Heart right ventricle (tissue), 16 donors: ENCODE measurements around the gene CARHSP1. TPM values are rescaled to one million over a fixed set of nuclear protein-coding genes. Genes with fewer than 3 reads are reported as not detected.

Experiments
- ATAC-seq, 8 donors: fragments of 200-7000 bp; cut with Tn5 transposase; one replicate each; pipeline ENCODE4 v1.9.1; 2020; ENCODE audit warnings: mild to moderate bottlenecking in 8 of 8, moderate library complexity in 8 of 8, moderate number of reproducible peaks in 1 of 8
- DNase-seq, 2 donors: peaks; one replicate each; pipeline ENCODE4 v3.0.0-alpha.2; 2020
- H3K27ac ChIP-seq, 10 donors: fragments of 200-600 bp; sonication (generic) in 2 of 10; one replicate each; pipeline versions ENCODE4 v1.5.0 to v1.8.0; 2020 to 2022; ENCODE audit warnings: mild to moderate bottlenecking in 3 of 10
- H3K27me3 ChIP-seq, 7 donors: fragments of 200-600 bp; one replicate each; pipeline ENCODE4 v1.8.0; 2021 to 2022; ENCODE audit warnings: mild to moderate bottlenecking in 2 of 7
- H3K36me3 ChIP-seq, 9 donors: fragments of 200-600 bp; sonication (generic) in 1 of 9; one replicate each; pipeline versions ENCODE4 v1.5.0 to v1.8.0; 2020 to 2022; ENCODE audit warnings: mild to moderate bottlenecking in 2 of 9
- H3K4me1 ChIP-seq, 9 donors: fragments of 200-600 bp; sonication (generic) in 1 of 9; one replicate each; pipeline versions ENCODE4 v1.5.0 to v1.8.0; 2020 to 2022; ENCODE audit warnings: mild to moderate bottlenecking in 4 of 9
- H3K4me3 ChIP-seq, 10 donors: fragments of 200-600 bp; sonication (generic) in 2 of 10; one replicate each; pipeline versions ENCODE4 v1.5.0 to v1.8.0; 2020 to 2022; ENCODE audit warnings: mild to moderate bottlenecking in 7 of 10, moderate library complexity in 2 of 10
- H3K9me3 ChIP-seq, 11 donors: fragments of 200-600 bp in 10 of 11; sonication (generic) in 2 of 11; one replicate each; pipeline versions ENCODE4 v1.5.0 to v1.8.0; 2013 to 2022; ENCODE audit warnings: mild to moderate bottlenecking in 2 of 11, control low read depth in 1 of 11, moderate library complexity in 1 of 11
- WGBS, 2 donors: extraction: QIAGEN DNeasy Blood & Tissue Kit; methylation state at CpG; one replicate each; pipeline ENCODE4 v1.1.7; 2013; ENCODE audit warnings: inconsistent platforms in 1 of 2; 5-methylcytosine and 5-hydroxymethylcytosine counted together
- intact Hi-C, 10 donors: fragments of 100-400 bp; cut with DNase I; formaldehyde crosslinking; loops; one replicate each; pipeline versions ENCODE4 v1.11.1 to v1.14.2; 2022
- polyA plus RNA-seq, 2 donors: library from polyadenylated mRNA; stranded (reverse); fragments of 200-250 nt; gene quantifications; one replicate each; pipeline ENCODE4 v1.2.3, GENCODE V29; 2013
- total RNA-seq, 10 donors: library from RNA; stranded (reverse); fragmentation: NEBNext Ultra II Directional in 3 of 10; extraction: Animal tissue kit (Norgen Biotek cat#: 25700) in 3 of 10; gene quantifications; one replicate each; pipeline versions ENCODE4 v1.2.1 to v1.2.4, GENCODE V29; 2021 to 2023
- TF ChIP-seq, protein P1 (sequence below), 9 donors: fragments of 200-600 bp; sonication (generic) in 2 of 9; IDR thresholded peaks; one replicate each; pipeline versions ENCODE4 v1.5.0 to v1.8.0; 2021 to 2022; ENCODE audit warnings: antibody characterized with exemption in 9 of 9, mild to moderate bottlenecking in 5 of 9, moderate library complexity in 1 of 9
- donor health status: Arrhythmogenic right ventricular cardiomyopathy.
- donor health status: ischemic (EF 13 %, LVEDD 7.1; RV severe dilation, severe dysfunction).
- donor health status: healthy with polysubstance abuse.
- donor health status: DM: no; HTN: yes; CAD: no.
- donor health status: DM: no; HTN: no; CAD: no.
- donor health status: ischemic (EF 25% LVEDD 6.9; RV normal size, moderate dysfunction).
- donor health status: ischemic (EF 25% LVEDD 5.7; RV mildly dilated, moderate dysfunction).
- donor health status: healthy.
- donor health status: DM: yes; HTN: yes; CAD: no.
- donor health status: Ischemic cardiomyopathy.
- donor health status: ischemic (EF 35%, LVEDD 5.7; RV mildly dilated, moderate dysfunction).
- donor health status: nonischemic (EF 11% LVEDD 7.7; RV severe dilation, severe dysfunction).
- donor health status: DM: yes; HTN: yes; CAD: no.
- donor health status: PGD.
- donor health status: ischemic (EF 29% LVEDD 5.4; RV normal size, mild dysfunction).
- donor health status: nonischemic (EF 23%, LVEDD 6.1; RV moderate dilation, normal function).

Gene CARHSP1
- total and polyA plus RNA-seq, 12 donors = 12.7 to 76.3 (median 28.8) TPM

DNA sequence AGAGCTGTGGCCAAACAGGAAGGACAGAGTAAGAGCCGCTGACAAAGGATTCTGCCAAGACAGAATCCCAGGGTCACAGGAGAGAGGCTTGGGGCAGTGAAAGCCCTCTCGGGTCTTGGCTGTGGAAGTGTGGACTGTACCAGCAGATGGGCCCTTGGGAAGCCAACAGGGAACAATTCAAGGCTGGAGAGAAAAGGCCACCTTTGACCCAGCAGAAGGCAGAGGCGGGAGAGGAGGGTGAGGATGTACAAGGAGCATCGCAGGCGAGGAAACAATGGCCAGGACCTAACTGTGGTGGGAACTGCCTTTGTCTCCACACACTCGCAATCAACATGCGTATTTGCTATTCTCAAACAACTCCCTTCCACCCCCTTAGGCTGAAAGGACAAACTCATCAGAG, 15.7 kb downstream of the CARHSP1 start:
- Histone ChIP-seq H3K36me3 (peaks cover 0 to 92% (median 25%) of the 10 kb centered on the region in 9 donors), H3K9me3 (no peaks in the 10 kb centered on the region), H3K27ac (peak overlapping the region; percentile 11 to 79 (median 50)), H3K4me1 (peaks cover 4 to 65% (median 36%) of the 10 kb centered on the region in 9 donors), H3K4me3 (no peak overlapping the region), H3K27me3 (no peaks in the 10 kb centered on the region)
- intact Hi-C loops = no loop called here
- WGBS, 2 donors = 60 to 73% methylated on average over 7 of the region's 7 CpGs
- ATAC-seq (peak in 3 of 8 donors; percentile 2 to 38 (median 21)), DNase-seq (no peak)
- TF ChIP-seq, protein P1, sequence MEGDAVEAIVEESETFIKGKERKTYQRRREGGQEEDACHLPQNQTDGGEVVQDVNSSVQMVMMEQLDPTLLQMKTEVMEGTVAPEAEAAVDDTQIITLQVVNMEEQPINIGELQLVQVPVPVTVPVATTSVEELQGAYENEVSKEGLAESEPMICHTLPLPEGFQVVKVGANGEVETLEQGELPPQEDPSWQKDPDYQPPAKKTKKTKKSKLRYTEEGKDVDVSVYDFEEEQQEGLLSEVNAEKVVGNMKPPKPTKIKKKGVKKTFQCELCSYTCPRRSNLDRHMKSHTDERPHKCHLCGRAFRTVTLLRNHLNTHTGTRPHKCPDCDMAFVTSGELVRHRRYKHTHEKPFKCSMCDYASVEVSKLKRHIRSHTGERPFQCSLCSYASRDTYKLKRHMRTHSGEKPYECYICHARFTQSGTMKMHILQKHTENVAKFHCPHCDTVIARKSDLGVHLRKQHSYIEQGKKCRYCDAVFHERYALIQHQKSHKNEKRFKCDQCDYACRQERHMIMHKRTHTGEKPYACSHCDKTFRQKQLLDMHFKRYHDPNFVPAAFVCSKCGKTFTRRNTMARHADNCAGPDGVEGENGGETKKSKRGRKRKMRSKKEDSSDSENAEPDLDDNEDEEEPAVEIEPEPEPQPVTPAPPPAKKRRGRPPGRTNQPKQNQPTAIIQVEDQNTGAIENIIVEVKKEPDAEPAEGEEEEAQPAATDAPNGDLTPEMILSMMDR (IDR thresholded peaks at IDR 0.05) = no peak

DNA sequence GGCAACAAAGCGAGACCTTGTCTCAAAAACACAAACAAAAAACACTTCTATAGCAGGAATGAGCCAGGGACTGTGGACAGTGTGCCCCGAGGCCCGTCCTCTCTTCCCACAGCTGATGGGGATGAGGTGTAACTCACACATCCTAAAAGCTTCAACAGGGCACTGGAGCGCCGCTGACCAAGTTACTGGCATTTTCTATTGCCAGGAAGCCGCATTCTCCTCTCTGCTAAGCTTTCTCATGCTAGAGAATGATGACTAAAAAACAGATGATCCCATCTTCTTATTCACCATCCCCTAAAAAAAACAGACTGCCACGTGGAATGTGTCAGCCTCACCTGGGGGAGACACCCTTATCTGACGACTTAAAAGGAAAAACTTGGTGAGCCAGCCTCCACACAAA, 16.3 kb downstream of the CARHSP1 start:
- DNase-seq (no peak), ATAC-seq (no peak)
- Histone ChIP-seq H3K36me3 (peaks cover 0 to 94% (median 29%) of the 10 kb centered on the region in 9 donors), H3K9me3 (no peaks in the 10 kb centered on the region), H3K4me1 (peaks cover 4 to 65% (median 36%) of the 10 kb centered on the region in 9 donors), H3K4me3 (no peak overlapping the region), H3K27me3 (no peaks in the 10 kb centered on the region), H3K27ac (peak overlapping the region; percentile 11 to 79 (median 51))
- 66 to 79% methylated on average over 8 of the region's 8 CpGs for WGBS, 2 donors
- TF ChIP-seq, protein P1 (IDR thresholded peaks at IDR 0.05) = no peak
- intact Hi-C loops = no loop called here

DNA sequence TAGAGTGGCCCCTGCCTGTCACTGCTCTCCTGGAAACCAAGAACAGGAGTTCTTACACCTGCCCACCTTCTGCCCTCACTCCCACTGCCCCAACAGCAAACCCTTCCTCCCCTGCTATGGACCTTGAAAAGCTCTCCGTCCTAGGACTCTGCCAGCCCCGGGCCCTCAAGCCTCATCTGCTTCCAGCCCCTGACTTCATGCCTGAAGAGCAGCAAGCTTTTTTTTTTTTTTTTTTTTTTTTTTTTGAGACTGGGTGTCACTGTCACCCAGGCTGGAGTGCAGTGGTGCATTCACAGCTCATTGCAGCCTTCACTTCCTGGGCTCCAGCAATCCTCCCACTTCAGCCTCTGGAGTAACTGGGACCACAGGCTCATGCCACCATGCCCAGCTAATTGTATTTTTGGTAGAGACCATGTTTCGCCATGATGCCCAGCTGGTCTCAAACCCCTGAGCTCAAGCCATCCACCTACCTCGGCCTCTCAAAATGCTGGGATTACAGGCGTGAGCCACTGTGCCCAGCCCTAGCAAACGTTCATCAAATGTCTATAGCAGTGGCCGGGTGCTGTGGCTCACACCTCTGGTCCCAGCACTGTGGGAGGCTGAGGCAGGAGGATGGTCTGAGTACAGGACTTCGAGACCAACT, 16.9 kb downstream of the CARHSP1 start:
- no peak overlapping the region for H3K4me3 ChIP-seq
- intact Hi-C loops = no loop called here
- peak overlapping the region in 8 of 10 donors; percentile 42 to 79 (median 51) for H3K27ac ChIP-seq
- H3K4me1 ChIP-seq = peaks cover 4 to 63% (median 36%) of the 10 kb centered on the region in 9 donors
- peaks cover 0 to 97% (median 29%) of the 10 kb centered on the region in 9 donors for H3K36me3 ChIP-seq
- H3K27me3 ChIP-seq = no peaks in the 10 kb centered on the region
- WGBS, 2 donors = 92 to 95% methylated on average over 8 of the region's 8 CpGs
- DNase-seq (peak in 1 of 2 donors; percentile 2), ATAC-seq (no peak)
- H3K9me3 ChIP-seq = no peaks in the 10 kb centered on the region
- TF ChIP-seq, protein P1 (IDR thresholded peaks at IDR 0.05) = no peak

DNA sequence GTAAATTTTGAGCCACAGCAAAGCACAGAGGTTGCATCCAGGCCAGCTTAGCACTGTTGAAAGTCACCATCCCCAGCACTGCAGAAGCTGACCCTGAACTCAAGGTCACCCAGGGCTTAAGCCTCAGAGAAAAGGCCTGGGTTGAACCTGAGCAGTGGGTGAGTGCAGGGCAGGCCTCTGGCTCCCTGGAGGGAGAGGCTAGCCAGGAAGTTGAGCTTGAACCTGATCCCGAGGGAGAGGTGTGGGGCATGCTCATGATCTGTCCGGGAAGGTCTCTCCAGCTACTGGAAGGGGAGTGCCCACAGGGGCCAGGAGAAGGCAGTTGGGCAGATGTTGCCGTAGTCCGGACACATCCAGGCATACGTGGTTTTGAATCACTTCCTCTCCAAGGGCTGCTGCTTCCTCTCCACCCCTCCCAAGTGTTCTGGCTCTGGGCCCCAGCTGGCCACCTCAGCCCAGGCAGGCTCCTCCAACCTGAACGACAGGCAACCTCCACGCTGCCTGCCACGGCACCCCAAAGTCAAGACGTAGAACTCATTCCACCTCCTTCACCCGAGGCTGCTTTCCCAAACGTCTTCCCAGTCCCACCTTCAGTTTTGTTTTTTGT, 18.4 kb downstream of the CARHSP1 start:
- 36 to 52% methylated on average over 11 of the region's 11 CpGs for WGBS, 2 donors
- intact Hi-C loops = no loop called here
- ATAC-seq (peak; percentile 71 to 88 (median 78)), DNase-seq (peak; percentile 57 to 64)
- H3K36me3 ChIP-seq = peaks cover 0 to 89% (median 29%) of the 10 kb centered on the region in 9 donors
- TF ChIP-seq, protein P1 (IDR thresholded peaks at IDR 0.05) = no peak
- peaks cover 4 to 56% (median 34%) of the 10 kb centered on the region in 9 donors for H3K4me1 ChIP-seq
- peak overlapping the region in 9 of 10 donors; percentile 45 to 79 (median 64) for H3K27ac ChIP-seq
- no peaks in the 10 kb centered on the region for H3K9me3 ChIP-seq
- no peaks in the 10 kb centered on the region for H3K27me3 ChIP-seq
- no peak overlapping the region for H3K4me3 ChIP-seq
